Endothelial cell of umbilical vein (primary cell): ENCODE results near the gene TTC33. TPM values are rescaled to one million over a fixed set of nuclear protein-coding genes. Genes with fewer than 3 reads are reported as not detected.

Experiments
- BruUV-seq: library from RNA; stranded (reverse); fragments of 400-500 nt; replicated peaks from 2 replicates; lab custom pipeline; 2021; lab: Mats Ljungman, UMichigan
- CTCF ChIA-PET: fragments of 300-600, 350-600 bp; sonication (Branson Sonifier 250); formaldehyde crosslinking; loops from one replicate; lab custom pipeline; 2021; ENCODE audit warnings: antibody characterized with exemption, inconsistent platforms; lab: Charles Lee
- POLR2A ChIA-PET: fragments of 300-600, 350-600 bp; sonication (Branson Sonifier 250); formaldehyde crosslinking; loops from one replicate; lab custom pipeline; 2021; ENCODE audit warnings: antibody characterized with exemption, inconsistent platforms; lab: Charles Lee
- DNase-seq: peaks from one replicate; pipeline ENCODE4 v3.0.0-alpha.2; 2011; ENCODE audit warnings: low read depth, low spot score
- FAIRE-seq: peaks from 2 replicates; lab custom pipeline; 2011; peaks lifted over from hg19 to GRCh38; lab: Jason Lieb, UNC
- H2AFZ ChIP-seq: 2 replicates; pipeline ENCODE4 v1.6.0; 2012; ENCODE audit warnings: low read depth, low read length, control low read depth, inconsistent platforms
- H3K27ac ChIP-seq: 2 replicates; pipeline ENCODE4 v1.5.1; 2011; ENCODE audit warnings: low read depth, mild to moderate bottlenecking, control low read depth, low read length, moderate library complexity; ENCODE audit not compliant: insufficient read depth
- H3K27me3 ChIP-seq, 2 experiments: 2 replicates each; pipeline versions ENCODE4 v1.6.0 to v1.6.1; 2011; ENCODE audit warnings: low read length in 2 of 2, mixed read lengths in 1 of 2; ENCODE audit not compliant: control insufficient read depth in 2 of 2, insufficient read depth in 2 of 2
- H3K36me3 ChIP-seq, 2 experiments: 2 replicates in 1 of 2; 3 replicates in 1 of 2; pipeline ENCODE4 v1.5.1; 2011; ENCODE audit warnings: low read length in 2 of 2, mild to moderate bottlenecking in 1 of 2, moderate library complexity in 1 of 2; ENCODE audit not compliant: control insufficient read depth in 2 of 2, insufficient read depth in 2 of 2; ENCODE audit errors: extremely low read depth in 1 of 2
- H3K4me1 ChIP-seq: 3 replicates; pipeline ENCODE4 v1.5.1; 2011; ENCODE audit warnings: mild to moderate bottlenecking, low read length; ENCODE audit not compliant: control insufficient read depth, insufficient read depth; ENCODE audit errors: extremely low read depth
- H3K4me2 ChIP-seq: 2 replicates; pipeline ENCODE4 v1.6.1; 2011; ENCODE audit warnings: low read length, control low read depth, mixed read lengths; ENCODE audit not compliant: insufficient read depth
- H3K4me3 ChIP-seq, 3 experiments: fragments of 200-600 bp in 1 of 3; sonication (generic), shearing (Covaris generic) in 1 of 3; replicated peaks in 1 of 3; 2 replicates each; pipeline ENCODE4 v1.5.1; 2011 to 2016; ENCODE audit warnings: control low read depth in 3 of 3, low read length in 3 of 3, mild to moderate bottlenecking in 2 of 3, inconsistent platforms in 1 of 3, low read depth in 1 of 3, moderate library complexity in 1 of 3; ENCODE audit not compliant: insufficient read depth in 1 of 3
- H3K79me2 ChIP-seq: 2 replicates; pipeline ENCODE4 v1.6.0; 2012; ENCODE audit warnings: low read length, inconsistent platforms; ENCODE audit not compliant: control insufficient read depth, insufficient read depth
- H3K9ac ChIP-seq: replicated peaks from 2 replicates; pipeline ENCODE3; 2011; ENCODE audit warnings: low read length, control low read depth; ENCODE audit not compliant: insufficient read depth; ENCODE audit errors: extremely low read depth
- H3K9me1 ChIP-seq: replicated peaks from 3 replicates; pipeline ENCODE4 v1.6.0; 2011; ENCODE audit warnings: mild to moderate bottlenecking, low read length; ENCODE audit not compliant: control insufficient read depth, insufficient read depth; ENCODE audit errors: extremely low read depth
- H3K9me3 ChIP-seq: replicated peaks from 2 replicates; pipeline ENCODE4 v1.5.1; 2012; ENCODE audit warnings: low read length, inconsistent platforms; ENCODE audit not compliant: control insufficient read depth, insufficient read depth
- H4K20me1 ChIP-seq: replicated peaks from 2 replicates; pipeline ENCODE3; 2011; ENCODE audit warnings: mild to moderate bottlenecking, low read length; ENCODE audit not compliant: control insufficient read depth, insufficient read depth; ENCODE audit errors: extremely low read depth
- CTCF ChIP-seq, 2 donors: IDR thresholded peaks; 1 replicate in 1 of 2; 2 replicates in 1 of 2; pipeline ENCODE4 v1.5.1; 2011; ENCODE audit warnings: low read length in 2 of 2, mild to moderate bottlenecking in 2 of 2, moderate library complexity in 2 of 2, control low read depth in 1 of 2, inconsistent platforms in 1 of 2, low read depth in 1 of 2; ENCODE audit not compliant: insufficient read depth in 1 of 2; ENCODE audit errors: extremely low read depth in 1 of 2
- EZH2 ChIP-seq: IDR thresholded peaks from 2 replicates; pipeline ENCODE4 v1.6.1; 2012; ENCODE audit warnings: borderline replicate concordance, low read depth, mild to moderate bottlenecking, moderate library complexity, low read length, inconsistent platforms; ENCODE audit not compliant: severe bottlenecking
- FOS ChIP-seq: IDR thresholded peaks from 2 replicates; pipeline ENCODE4 v1.6.1; 2011; ENCODE audit warnings: mild to moderate bottlenecking, low read length, moderate library complexity, borderline replicate concordance; ENCODE audit not compliant: insufficient read depth
- GATA2 ChIP-seq: IDR thresholded peaks from 2 replicates; pipeline ENCODE4 v1.7.0; 2011; ENCODE audit warnings: low read depth, mild to moderate bottlenecking, moderate library complexity, mixed read lengths, low read length; ENCODE audit not compliant: insufficient read length, insufficient read depth
- JUN ChIP-seq: IDR thresholded peaks from 2 replicates; pipeline ENCODE4 v1.6.1; 2011; ENCODE audit warnings: borderline replicate concordance, low read depth; ENCODE audit not compliant: insufficient read length, insufficient read depth
- MAX ChIP-seq: IDR thresholded peaks from 2 replicates; pipeline ENCODE4 v1.6.1; 2011; ENCODE audit not compliant: insufficient read depth, insufficient read length
- MYC ChIP-seq: IDR thresholded peaks from one replicate; pipeline ENCODE4 v1.6.1; 2011; ENCODE audit warnings: mild to moderate bottlenecking, low read depth, low read length
- POLR2A ChIP-seq: IDR thresholded peaks from 2 replicates; pipeline ENCODE4 v1.6.1; 2012; ENCODE audit warnings: low read depth, mild to moderate bottlenecking, control low read depth, low read length
- POLR2AphosphoS5 ChIP-seq: IDR thresholded peaks from 2 replicates; pipeline ENCODE4 v1.6.1; 2012; ENCODE audit warnings: low read depth, mild to moderate bottlenecking, control low read depth, low read length, moderate library complexity; ENCODE audit not compliant: insufficient read depth
- dilution Hi-C: fragments of 300-500 bp; cut with MboI; formaldehyde crosslinking; loops from one replicate; pipeline ENCODE4 v1.15.0; 2019; ENCODE audit warnings: low sequenced_read_pairs; ENCODE audit not compliant: extremely low pct_ligation_motif_present
- intact Hi-C: fragments of 100-400 bp; cut with micrococcal nuclease; formaldehyde crosslinking; loops from one replicate; pipeline ENCODE4 v1.10.0; 2022
- polyA plus RNA-seq, 4 experiments: library from polyadenylated mRNA; depleted of rRNA in 3 of 4; stranded (reverse) in 3 of 4; unstranded in 1 of 4; fragments of >200 nt; gene quantifications; 2 replicates each; pipeline versions ENCODE4 v1.2.1 to v1.2.3, GENCODE V29; 2011 to 2012; ENCODE audit warnings: missing spikeins in 1 of 4
- total RNA-seq: library from RNA; stranded (reverse); gene quantifications from 2 replicates; pipeline ENCODE4 v1.2.3, GENCODE V29; 2021

TTC33 gene
- total and polyA plus RNA-seq, 2 donors (not counting 3 experiments of a cell fraction or from before 2014, with no cell fraction given) = 2.2 to 11.7 TPM

GRCh38 chr5:40665635-40666298 is 90.0 kb downstream of the TTC33 start:
- no peak for TF ChIP-seq JUN
- no peaks in the 10 kb centered on the region for H3K4me1 ChIP-seq
- H3K9me3 ChIP-seq = no peaks in the 10 kb centered on the region
- DNase-seq = no peak
- H3K9me1 ChIP-seq = no peaks in the 10 kb centered on the region
- H3K27me3 ChIP-seq = no peaks in the 10 kb centered on the region
- no peak for FAIRE-seq
- H3K4me2 ChIP-seq = no peak overlapping the region
- H4K20me1 ChIP-seq = no peaks in the 10 kb centered on the region
- no peaks in the 10 kb centered on the region for H3K79me2 ChIP-seq
- H2AFZ ChIP-seq = no peak overlapping the region
- H3K4me3 ChIP-seq = no peak overlapping the region
- no peak overlapping the region for H3K27ac ChIP-seq
- no peak overlapping the region for H3K9ac ChIP-seq
- H3K36me3 ChIP-seq = no peaks in the 10 kb centered on the region
- ChIA-PET CTCF (interaction anchor here (0.9 to 1.1 kb wide), 3 partner anchors 45 to 235 kb away, joined by 3 read pairs; no protein-coding TSS in a partner anchor), POLR2A (no interaction called here)
- no TSS peak for BruUV-seq
- dilution Hi-C loops = no loop called here
- intact Hi-C loops = no loop called here

GRCh38 chr5:40660751-40661150 is 95.0 kb downstream of the TTC33 start:
- no TSS peak for BruUV-seq
- FAIRE-seq = no peak
- POLR2A ChIA-PET = no interaction called here

More at GRCh38 chr5:40660751-40661150, 95.0 kb downstream of the TTC33 start:
- dilution Hi-C loops = no loop called here
- no peak overlapping the region for H3K4me3 ChIP-seq
- H3K4me1 ChIP-seq = no peaks in the 10 kb centered on the region
- intact Hi-C loops = no loop called here
- no peak for DNase-seq
- CTCF ChIA-PET = interaction anchor here (1.1 to 1.2 kb wide), 2 partner anchors 8 to 47 kb away, joined by 3 to 4 read pairs; no protein-coding TSS in a partner anchor
- H3K27ac ChIP-seq = no peak overlapping the region
- no peak overlapping the region for H3K4me2 ChIP-seq
- H3K79me2 ChIP-seq = no peaks in the 10 kb centered on the region
- no peaks in the 10 kb centered on the region for H4K20me1 ChIP-seq
- H3K27me3 ChIP-seq = no peaks in the 10 kb centered on the region
- no peak overlapping the region for H2AFZ ChIP-seq
- H3K36me3 ChIP-seq = no peaks in the 10 kb centered on the region
- TF ChIP-seq POLR2A (no peak), GATA2 (no peak), MAX (no peak), EZH2 (no peak), POLR2AphosphoS5 (no peak), JUN (no peak), CTCF (IDR thresholded peaks at IDR 0.05; ENCODE audit: extremely low read depth in 1 of 2, insufficient read depth in 1 of 2, low read depth in 1 of 2, low read length in 2 of 2) (no peak), MYC (no peak), FOS (no peak)
- H3K9ac ChIP-seq = no peak overlapping the region
- no peaks in the 10 kb centered on the region for H3K9me1 ChIP-seq
- H3K9me3 ChIP-seq = no peaks in the 10 kb centered on the region
